ENCODE results near the gene DYNLRB1.

- TF ChIP-seq, protein P1, sequence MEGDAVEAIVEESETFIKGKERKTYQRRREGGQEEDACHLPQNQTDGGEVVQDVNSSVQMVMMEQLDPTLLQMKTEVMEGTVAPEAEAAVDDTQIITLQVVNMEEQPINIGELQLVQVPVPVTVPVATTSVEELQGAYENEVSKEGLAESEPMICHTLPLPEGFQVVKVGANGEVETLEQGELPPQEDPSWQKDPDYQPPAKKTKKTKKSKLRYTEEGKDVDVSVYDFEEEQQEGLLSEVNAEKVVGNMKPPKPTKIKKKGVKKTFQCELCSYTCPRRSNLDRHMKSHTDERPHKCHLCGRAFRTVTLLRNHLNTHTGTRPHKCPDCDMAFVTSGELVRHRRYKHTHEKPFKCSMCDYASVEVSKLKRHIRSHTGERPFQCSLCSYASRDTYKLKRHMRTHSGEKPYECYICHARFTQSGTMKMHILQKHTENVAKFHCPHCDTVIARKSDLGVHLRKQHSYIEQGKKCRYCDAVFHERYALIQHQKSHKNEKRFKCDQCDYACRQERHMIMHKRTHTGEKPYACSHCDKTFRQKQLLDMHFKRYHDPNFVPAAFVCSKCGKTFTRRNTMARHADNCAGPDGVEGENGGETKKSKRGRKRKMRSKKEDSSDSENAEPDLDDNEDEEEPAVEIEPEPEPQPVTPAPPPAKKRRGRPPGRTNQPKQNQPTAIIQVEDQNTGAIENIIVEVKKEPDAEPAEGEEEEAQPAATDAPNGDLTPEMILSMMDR (IDR thresholded peaks at IDR 0.05; ENCODE audit: low read depth, low read length), result no peak
- TF ChIP-seq MYC (IDR thresholded peaks at IDR 0.05; ENCODE audit: low read depth, low read length), result no peak
These were observed 16.1 kb downstream of the DYNLRB1 start for GRCh38 chr20:34532320-34532719.

Data from NB4 (cell line).